Neural cell (in vitro differentiated cells): ENCODE measurements around the gene KCNIP4. TPM values are rescaled to one million over a fixed set of nuclear protein-coding genes. Genes with fewer than 3 reads are reported as not detected.

Experiments
- H2AFZ ChIP-seq: fragments of 200-600, 300-800 bp; sonication (generic), shearing (Covaris generic); 2 replicates; pipeline ENCODE4 v1.6.0; 2014; ENCODE audit warnings: low read depth, mild to moderate bottlenecking, antibody characterized with exemption, low read length, moderate library complexity
- H3F3A ChIP-seq: fragments of 200-600 bp; shearing (Covaris generic); 2 replicates; pipeline ENCODE4 v1.6.1; 2016; ENCODE audit warnings: mild to moderate bottlenecking, moderate library complexity, mixed read lengths, antibody characterized with exemption, low read length; ENCODE audit not compliant: insufficient read depth, poor library complexity, severe bottlenecking
- H3K27ac ChIP-seq: fragments of 200-600, 300-800 bp; sonication (generic), shearing (Covaris generic); 2 replicates; pipeline ENCODE4 v1.5.1; 2014; ENCODE audit warnings: mild to moderate bottlenecking, low read length, moderate library complexity
- H3K27me3 ChIP-seq: fragments of 300-800, 200-600 bp; sonication (generic), shearing (Covaris generic); 2 replicates; pipeline ENCODE4 v1.6.0; 2014; ENCODE audit warnings: mild to moderate bottlenecking, low read depth, low read length, moderate library complexity; ENCODE audit not compliant: insufficient read depth
- H3K36me3 ChIP-seq: fragments of 300-800, 200-600 bp; sonication (generic), shearing (Covaris generic); 2 replicates; pipeline ENCODE4 v1.5.1; 2014; ENCODE audit warnings: mild to moderate bottlenecking, antibody characterized with exemption, low read length, moderate library complexity; ENCODE audit not compliant: insufficient read depth
- H3K4me2 ChIP-seq: fragments of 300-800, 200-600 bp; sonication (generic), shearing (Covaris generic); 2 replicates; pipeline ENCODE4 v1.6.0; 2014; ENCODE audit warnings: mild to moderate bottlenecking, low read length
- H3K4me3 ChIP-seq: fragments of 300-800, 200-600 bp; sonication (generic), shearing (Covaris generic); 2 replicates; pipeline ENCODE4 v1.5.1; 2014; ENCODE audit warnings: mild to moderate bottlenecking, low read length, moderate library complexity
- H3K79me2 ChIP-seq: fragments of 200-600 bp; shearing (Covaris generic); replicated peaks from 2 replicates; pipeline ENCODE4 v1.6.0; 2014; ENCODE audit warnings: mild to moderate bottlenecking, low read length, moderate library complexity; ENCODE audit not compliant: insufficient read depth
- H3K9ac ChIP-seq: fragments of 300-800, 200-600 bp; sonication (generic), shearing (Covaris generic); 2 replicates; pipeline ENCODE4 v1.6.1; 2016; ENCODE audit warnings: mild to moderate bottlenecking, low read length, mixed read lengths
- H3K9me2 ChIP-seq: fragments of 200-600 bp; shearing (Covaris generic); 2 replicates; pipeline ENCODE4 v1.6.1; 2016; ENCODE audit warnings: mild to moderate bottlenecking, low read length, mixed read lengths; ENCODE audit not compliant: insufficient read depth
- H3K9me3 ChIP-seq: fragments of 200-600, 300-800 bp; sonication (generic), shearing (Covaris generic); 2 replicates; pipeline ENCODE4 v1.6.1; 2016; ENCODE audit warnings: mild to moderate bottlenecking, mixed run types, low read length, moderate library complexity, mixed read lengths
- H4K20me1 ChIP-seq: fragments of 200-600 bp; shearing (Covaris generic); 2 replicates; pipeline ENCODE4 v1.6.1; 2016; ENCODE audit warnings: mild to moderate bottlenecking, mixed run types; ENCODE audit not compliant: insufficient read depth
- CTCF ChIP-seq: fragments of 450-650 bp; IDR thresholded peaks from 2 replicates; pipeline ENCODE4 v1.5.1; 2014; ENCODE audit warnings: antibody characterized with exemption, mild to moderate bottlenecking, moderate library complexity; ENCODE audit not compliant: poor library complexity, severe bottlenecking
- EP300 ChIP-seq: fragments of 450-650 bp; conservative IDR thresholded peaks from 2 replicates; pipeline ENCODE4 v1.6.1; 2014; ENCODE audit warnings: antibody characterized with exemption, mild to moderate bottlenecking, moderate library complexity; ENCODE audit not compliant: poor library complexity, severe bottlenecking
- EZH2 ChIP-seq: fragments of 200-600, 300-800 bp; shearing (Covaris generic), sonication (generic); IDR thresholded peaks from 2 replicates; pipeline ENCODE4 v1.6.1; 2014; ENCODE audit warnings: antibody characterized with exemption, low read length, borderline replicate concordance, mild to moderate bottlenecking; ENCODE audit not compliant: insufficient read depth, poor library complexity, severe bottlenecking
- MXI1 ChIP-seq: fragments of 450-650 bp; conservative IDR thresholded peaks from 2 replicates; pipeline ENCODE4 v1.6.1; 2014; ENCODE audit warnings: antibody characterized with exemption, mild to moderate bottlenecking; ENCODE audit not compliant: poor library complexity, severe bottlenecking
- POLR2AphosphoS5 ChIP-seq: IDR thresholded peaks from 2 replicates; pipeline ENCODE4 v1.6.1; 2012
- RAD21 ChIP-seq: fragments of 450-650 bp; conservative IDR thresholded peaks from 2 replicates; pipeline ENCODE4 v1.6.1; 2014; ENCODE audit warnings: antibody characterized with exemption, mild to moderate bottlenecking, moderate library complexity
- SMC3 ChIP-seq: fragments of 450-650 bp; conservative IDR thresholded peaks from 2 replicates; pipeline ENCODE4 v1.6.1; 2014; ENCODE audit warnings: antibody characterized with exemption, mild to moderate bottlenecking, moderate library complexity; ENCODE audit not compliant: poor library complexity
- TAF1 ChIP-seq: IDR thresholded peaks from 2 replicates; pipeline ENCODE4 v1.6.1; 2012; ENCODE audit warnings: low read depth
- polyA plus RNA-seq: library from polyadenylated mRNA; depleted of rRNA; stranded (reverse); fragments of >200 nt; gene quantifications from 2 replicates; pipeline ENCODE4 v1.2.3, GENCODE V29; 2014
- TF ChIP-seq, protein P1 (sequence below): IDR thresholded peaks from 2 replicates; pipeline ENCODE4 v1.6.1; 2012; ENCODE audit warnings: borderline replicate concordance

Gene KCNIP4
- polyA plus RNA-seq, 1 donor from 2014 or later, result 22.8 TPM

DNA sequence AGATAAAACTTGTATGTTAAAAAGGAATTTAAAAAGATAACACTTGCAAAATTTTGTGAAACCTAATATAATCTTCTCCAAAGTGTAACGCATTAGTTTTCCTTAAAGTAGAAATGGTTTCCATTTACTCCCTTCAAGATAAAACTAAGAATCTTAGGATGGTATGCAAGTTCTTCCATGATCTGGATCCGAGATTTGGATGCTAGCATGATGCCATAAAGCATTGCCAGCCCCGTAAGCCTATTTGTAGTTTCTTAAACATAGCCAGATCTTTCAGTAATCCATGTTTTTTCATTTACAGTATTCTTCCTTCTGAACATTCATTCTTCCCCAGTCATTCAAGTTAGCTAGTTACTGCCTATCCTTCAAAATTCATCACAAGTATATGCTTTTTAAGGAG lies 572.4 kb downstream of the KCNIP4 start:
- Histone ChIP-seq H3F3A (no peaks in the 10 kb centered on the region), H4K20me1 (no peaks in the 10 kb centered on the region)
- no peak for TF ChIP-seq MXI1
- TF ChIP-seq POLR2AphosphoS5, result no peak
- TF ChIP-seq EZH2, result no peak
- TF ChIP-seq, protein P1, sequence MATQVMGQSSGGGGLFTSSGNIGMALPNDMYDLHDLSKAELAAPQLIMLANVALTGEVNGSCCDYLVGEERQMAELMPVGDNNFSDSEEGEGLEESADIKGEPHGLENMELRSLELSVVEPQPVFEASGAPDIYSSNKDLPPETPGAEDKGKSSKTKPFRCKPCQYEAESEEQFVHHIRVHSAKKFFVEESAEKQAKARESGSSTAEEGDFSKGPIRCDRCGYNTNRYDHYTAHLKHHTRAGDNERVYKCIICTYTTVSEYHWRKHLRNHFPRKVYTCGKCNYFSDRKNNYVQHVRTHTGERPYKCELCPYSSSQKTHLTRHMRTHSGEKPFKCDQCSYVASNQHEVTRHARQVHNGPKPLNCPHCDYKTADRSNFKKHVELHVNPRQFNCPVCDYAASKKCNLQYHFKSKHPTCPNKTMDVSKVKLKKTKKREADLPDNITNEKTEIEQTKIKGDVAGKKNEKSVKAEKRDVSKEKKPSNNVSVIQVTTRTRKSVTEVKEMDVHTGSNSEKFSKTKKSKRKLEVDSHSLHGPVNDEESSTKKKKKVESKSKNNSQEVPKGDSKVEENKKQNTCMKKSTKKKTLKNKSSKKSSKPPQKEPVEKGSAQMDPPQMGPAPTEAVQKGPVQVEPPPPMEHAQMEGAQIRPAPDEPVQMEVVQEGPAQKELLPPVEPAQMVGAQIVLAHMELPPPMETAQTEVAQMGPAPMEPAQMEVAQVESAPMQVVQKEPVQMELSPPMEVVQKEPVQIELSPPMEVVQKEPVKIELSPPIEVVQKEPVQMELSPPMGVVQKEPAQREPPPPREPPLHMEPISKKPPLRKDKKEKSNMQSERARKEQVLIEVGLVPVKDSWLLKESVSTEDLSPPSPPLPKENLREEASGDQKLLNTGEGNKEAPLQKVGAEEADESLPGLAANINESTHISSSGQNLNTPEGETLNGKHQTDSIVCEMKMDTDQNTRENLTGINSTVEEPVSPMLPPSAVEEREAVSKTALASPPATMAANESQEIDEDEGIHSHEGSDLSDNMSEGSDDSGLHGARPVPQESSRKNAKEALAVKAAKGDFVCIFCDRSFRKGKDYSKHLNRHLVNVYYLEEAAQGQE, result no peak
- TF ChIP-seq RAD21, result no peak
- no peak for TF ChIP-seq TAF1
- TF ChIP-seq SMC3, result no peak
- TF ChIP-seq CTCF, result no peak
- TF ChIP-seq EP300, result no peak

DNA sequence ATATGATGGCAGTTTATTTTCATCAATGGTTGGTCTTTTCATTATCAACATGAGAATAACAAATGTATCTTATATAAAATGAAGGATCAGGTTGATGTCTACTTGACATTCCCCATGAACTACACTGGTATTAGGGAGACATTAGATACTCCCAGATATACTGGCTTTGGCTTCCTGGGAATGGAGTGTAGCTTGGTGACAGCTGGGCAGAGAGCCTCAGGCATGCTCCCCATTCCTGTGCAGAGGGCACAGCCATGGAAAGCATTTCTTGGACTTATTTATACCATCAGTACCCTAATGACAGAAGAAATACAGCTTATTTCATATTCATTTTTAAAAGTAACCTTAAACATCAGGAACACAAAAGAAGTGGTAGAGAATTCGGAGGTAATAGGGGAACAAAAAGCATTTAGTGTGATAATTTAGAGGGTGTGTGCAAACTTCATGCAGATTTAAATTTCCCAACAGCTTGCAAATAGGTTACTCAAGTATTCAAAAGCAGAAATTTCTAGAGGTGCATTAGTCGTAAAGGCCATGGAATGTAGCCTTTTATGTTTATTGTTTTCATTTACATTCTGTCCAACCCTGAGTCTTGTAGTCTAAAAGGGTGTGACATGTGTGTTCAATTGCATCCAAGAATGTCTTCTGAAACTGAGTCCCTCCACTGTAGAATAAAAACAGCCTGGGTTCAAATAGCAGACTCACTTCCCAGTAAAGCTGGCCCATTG lies 573.8 kb downstream of the KCNIP4 start:
- H3K27me3 ChIP-seq, result no peaks in the 10 kb centered on the region
- no peak overlapping the region for H3K4me3 ChIP-seq
- H2AFZ ChIP-seq, result no peak overlapping the region
- no peaks in the 10 kb centered on the region for H3F3A ChIP-seq
- H3K79me2 ChIP-seq, result no peaks in the 10 kb centered on the region
- no peak for TF ChIP-seq MXI1
- no peak overlapping the region for H3K4me2 ChIP-seq
- no peak overlapping the region for H3K27ac ChIP-seq
- H3K9ac ChIP-seq, result no peak overlapping the region
- H3K9me3 ChIP-seq, result no peaks in the 10 kb centered on the region
- H4K20me1 ChIP-seq, result no peaks in the 10 kb centered on the region
- no peaks in the 10 kb centered on the region for H3K9me2 ChIP-seq
- H3K36me3 ChIP-seq, result no peaks in the 10 kb centered on the region

More for the DNA sequence above, 572.4 kb downstream of the KCNIP4 start:
- H3K27ac ChIP-seq, result no peak overlapping the region
- H3K79me2 ChIP-seq, result no peaks in the 10 kb centered on the region
- no peaks in the 10 kb centered on the region for H3K27me3 ChIP-seq
- no peaks in the 10 kb centered on the region for H3K9me3 ChIP-seq
- no peaks in the 10 kb centered on the region for H3K9me2 ChIP-seq
- H3K4me2 ChIP-seq, result no peak overlapping the region
- H3K36me3 ChIP-seq, result no peaks in the 10 kb centered on the region
- H3K4me3 ChIP-seq, result no peak overlapping the region
- no peak overlapping the region for H2AFZ ChIP-seq
- H3K9ac ChIP-seq, result no peak overlapping the region
